ENCODE data around the gene ANKRD23.
A peak's percentile ranks its signal among the peaks of the same experiment; 100 is the strongest.
"Not testable (repeated sequence)": the region's sequence is repeated elsewhere in the genome, so short reads cannot be mapped to it uniquely, and the experiment has no call there.

The ANKRD23 gene

DNA sequence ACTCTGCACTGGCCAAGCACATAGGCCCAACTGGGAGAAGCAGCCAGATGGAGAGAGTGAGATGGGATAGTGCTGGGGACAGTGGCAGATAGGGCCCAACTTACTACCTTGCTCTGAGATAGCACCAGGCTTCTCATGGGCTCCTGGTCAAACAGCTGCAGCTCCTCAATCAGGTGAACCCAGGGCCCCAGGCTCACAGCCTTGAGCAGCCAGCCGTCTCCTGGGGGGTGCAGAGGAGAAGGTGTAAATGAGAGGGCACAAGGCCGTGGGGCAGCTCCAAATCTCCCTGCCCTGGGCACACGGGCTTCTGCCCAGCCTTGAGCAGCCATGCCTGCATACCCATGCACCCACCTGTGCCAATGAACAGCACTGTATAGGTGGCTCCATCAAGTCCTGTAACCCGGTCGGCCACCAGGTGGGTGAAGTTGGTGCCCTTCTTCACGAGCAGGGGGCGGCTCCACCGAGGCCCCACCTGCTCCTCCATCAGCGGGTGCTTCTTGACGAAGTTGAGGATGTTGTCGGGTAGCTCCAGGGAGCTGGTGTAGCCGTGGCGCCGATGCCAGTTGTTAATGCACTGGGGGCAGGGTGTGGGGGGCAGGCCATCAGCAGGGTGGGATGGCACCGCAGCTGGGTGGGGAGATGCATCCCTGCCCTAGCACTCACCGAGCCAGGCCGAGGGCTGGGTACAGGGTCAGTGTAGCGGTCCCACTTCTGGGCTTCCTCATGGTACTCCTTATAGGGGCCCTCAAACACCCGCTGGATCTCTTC is 19.9 kb upstream of the ANKRD23 start:
- no peak for DNase-seq (ENCODE audit: low read depth in 2 of 2)

DNA sequence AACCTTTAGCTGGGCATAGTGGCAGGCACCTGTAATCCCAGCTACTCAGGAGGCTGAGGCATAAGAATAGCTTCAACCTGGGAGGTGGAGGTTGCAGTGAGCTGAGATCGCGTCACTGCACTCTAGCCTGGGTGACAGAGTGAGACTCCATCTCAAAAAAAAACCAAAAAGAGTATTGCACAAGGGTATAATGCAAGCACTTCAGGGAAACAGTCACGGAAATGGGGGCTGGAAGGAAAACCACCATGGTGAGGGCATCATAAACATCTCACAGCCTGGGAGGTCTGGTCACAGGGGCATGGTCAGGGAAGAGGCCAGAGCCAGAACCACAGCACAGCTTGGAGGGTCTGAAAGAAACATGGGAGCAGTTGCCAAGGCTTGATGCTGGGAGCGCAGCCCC is 19.2 kb upstream of the ANKRD23 start:
- not testable (repeated sequence) for DNase-seq (ENCODE audit: low read depth in 2 of 2)

DNA sequence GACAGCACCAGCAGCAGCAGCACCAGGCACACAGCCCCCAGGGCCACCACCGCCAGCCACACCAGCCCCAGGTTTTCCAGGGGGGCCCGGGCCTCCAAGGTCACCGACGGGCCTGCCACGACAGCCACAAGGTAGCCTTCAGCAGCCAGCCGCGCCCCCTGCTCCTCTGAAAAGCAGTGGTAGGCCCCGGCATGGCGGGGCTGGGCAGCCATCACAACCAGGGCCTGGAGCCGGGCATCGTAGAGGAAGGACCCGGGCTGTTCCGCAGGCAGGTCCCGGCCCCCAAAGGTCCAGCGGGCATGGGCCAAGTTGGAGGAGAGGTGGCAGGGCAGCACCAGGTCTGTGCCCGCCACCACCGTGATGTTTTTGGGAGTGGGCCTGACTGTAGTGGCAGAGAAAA is 17.3 kb upstream of the ANKRD23 start:
- no peak for DNase-seq (ENCODE audit: low read depth in 2 of 2)

DNA sequence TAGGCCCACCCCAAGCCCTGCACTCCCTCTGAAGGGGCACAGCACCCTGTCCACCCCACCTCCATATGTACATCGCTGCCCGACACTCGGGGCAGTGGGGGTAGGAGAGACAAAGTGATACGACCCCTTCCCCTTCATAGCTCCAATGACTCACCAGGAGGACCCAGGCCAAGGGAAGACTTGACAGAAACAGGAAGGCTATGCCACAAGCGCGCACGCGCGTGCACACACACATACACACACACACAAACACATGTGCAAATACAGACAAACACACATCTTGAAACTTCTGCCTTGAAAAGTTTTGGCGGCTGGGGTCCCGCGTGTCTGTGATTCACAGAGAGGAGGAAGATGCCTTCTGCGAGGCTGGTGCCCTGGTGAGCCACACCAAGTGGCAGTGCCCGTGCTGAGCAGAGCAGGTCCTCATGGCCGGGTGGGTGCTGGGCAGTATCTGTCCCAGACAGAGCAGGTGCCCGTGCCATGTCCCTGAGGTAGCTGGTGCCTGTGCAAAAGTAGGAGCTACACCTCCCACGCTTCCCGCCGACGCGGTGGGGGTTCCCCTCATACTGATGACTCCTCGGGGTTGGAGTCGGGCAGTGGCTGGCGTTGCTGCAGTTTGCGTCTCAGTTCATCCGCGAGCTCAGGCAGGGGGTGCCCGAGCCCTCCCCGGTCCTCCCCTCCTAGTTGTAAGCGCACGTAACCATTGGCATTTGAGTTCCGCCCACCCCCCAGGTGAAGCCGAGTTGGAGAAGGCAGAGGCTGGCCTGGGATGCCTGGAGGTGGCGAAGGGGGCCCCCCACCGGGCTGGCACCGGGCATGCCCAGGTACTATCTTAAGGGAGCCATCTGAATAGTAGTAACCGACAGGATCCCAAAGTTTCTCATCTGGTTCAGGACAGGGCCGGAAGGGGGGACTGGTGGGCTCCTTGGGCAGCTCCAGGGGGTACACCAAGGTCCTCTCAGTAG is 16.5 kb upstream of the ANKRD23 start:
- no peak for DNase-seq (ENCODE audit: low read depth in 2 of 2)

DNA sequence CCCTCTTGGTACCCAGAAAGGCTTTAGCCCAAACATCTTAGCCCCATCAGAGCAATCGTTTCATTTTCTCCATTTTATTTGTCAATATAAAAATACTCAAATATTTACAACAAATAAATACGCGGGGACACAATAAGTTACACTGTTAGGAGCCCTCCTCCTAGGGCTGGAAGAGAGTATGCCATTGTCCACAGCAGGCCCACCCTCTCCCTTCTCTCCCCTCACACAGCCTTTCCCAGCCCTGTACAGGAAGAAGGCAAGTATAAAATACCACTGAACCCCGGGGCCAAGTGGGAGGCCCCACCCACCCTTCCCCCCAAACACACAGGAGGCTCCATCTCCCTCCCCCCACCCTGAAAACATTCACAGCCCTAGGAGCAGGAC is 15.9 kb upstream of the ANKRD23 start:
- no peak for DNase-seq (ENCODE audit: low read depth in 2 of 2)

DNA sequence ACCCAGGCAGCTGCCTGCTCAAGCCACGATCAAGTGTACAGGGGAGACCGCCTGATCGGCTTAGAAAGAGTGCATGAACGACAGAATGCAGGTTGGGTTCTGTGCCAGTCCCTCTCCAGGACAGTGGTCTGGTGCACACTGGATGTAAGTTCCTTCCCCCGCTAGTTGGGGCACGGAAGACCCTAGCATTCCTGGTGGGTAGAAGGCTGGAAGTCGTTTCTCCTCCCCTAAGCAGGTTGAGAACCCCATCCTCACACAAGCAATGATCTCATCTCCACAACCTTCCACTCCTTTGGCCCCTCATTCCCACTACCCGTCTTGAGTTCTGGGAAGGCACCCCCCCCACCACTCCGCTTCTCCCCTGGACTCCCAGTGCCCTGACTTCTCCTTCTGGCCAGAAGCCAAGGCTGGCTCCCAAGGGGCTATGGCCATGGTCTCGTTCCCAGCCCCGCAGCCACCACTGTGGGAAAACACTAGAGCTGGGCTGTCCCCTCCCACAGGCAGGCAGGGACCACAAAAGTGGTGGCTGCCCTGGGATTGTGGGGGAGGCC is 15.4 kb upstream of the ANKRD23 start:
- DNase-seq (ENCODE audit: low read depth in 2 of 2): no peak

DNA sequence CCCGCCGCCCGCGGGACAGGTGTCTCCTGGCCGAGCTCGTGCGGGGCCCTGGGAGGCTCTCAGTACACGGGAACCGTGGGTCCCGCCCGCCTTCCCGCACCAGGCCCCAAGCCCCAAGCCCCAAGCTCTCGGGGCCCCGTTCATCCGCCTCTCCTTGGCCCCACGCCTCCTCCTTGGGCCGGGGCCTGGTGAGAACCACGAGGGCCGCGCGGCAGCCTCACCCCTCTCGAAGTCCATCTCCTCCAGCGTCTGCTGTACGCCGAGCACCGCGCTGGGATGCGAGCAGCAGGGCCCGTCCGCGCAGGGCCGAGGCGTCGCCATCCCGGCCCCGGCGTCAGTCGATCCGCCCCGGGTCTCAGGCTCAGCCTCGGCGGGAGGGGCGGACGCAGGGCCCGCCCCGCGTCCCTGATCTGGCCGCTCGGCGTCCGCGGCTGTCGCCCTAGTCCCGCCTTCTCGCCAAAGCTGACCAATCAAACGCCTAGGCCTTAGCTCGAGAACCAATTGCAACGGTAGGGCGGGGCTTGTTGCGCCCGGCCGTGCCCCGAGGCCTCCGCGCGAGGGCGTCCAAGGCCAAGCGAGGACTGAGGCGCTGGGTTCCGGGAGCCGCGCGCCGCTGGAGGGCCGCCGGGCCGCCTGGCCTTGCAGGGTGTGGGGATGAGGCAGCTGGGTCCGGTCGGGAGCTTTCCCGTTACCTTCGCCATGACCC is 14.0 kb upstream of the ANKRD23 start, which contains the start of gene ANKRD39:
TSS of gene ANKRD39 (minus strand) at position 350 of the 706 bp plus-strand sequence. CDS start at position 321, 29 bp downstream.
- DNase-seq (ENCODE audit: low read depth in 2 of 2): peak; percentile 94 to 95

DNA sequence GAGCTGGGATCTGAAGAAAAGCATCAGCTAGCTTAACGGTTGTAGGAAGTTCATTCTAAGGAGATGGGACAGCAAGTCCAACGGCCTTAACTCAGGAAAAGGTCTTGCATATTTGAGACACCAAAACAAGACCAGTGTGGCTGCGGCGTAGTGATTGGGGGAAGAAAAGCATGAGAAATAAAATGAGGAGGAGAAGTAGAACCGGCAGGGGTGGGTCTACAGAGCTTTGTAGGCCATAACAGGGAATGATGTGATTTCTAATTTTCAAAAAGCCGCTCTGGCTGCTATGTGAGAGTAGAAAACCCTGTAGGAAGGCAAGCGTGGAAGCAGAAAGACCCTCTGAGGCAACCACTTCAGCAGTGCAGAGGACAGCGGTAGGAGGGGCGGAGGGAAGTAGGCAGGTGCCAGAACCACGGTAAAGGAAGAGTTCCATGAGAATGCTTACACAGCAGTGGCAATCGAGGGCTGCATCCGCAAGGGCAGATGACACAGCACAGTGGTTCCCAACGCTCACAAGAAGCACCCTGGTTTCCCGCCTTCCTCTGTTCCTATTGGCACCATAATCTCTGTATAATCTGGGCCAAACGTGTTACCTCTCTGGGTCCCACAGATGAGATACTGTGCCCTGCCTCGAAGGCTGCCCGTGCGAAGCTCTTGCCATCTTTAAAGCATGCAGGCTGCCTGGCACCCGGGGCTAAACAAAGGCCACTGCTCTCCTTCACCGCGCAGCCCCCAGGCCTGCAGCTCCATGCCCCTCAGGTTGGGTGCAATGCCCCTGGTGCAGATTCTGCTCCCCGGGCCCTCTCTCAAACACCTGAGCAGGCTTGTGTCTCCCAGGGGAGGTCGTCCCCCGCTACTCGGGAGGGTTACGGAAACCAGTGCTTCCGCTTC is 13.2 kb upstream of the ANKRD23 start:
- DNase-seq (ENCODE audit: low read depth in 2 of 2): no peak

DNA sequence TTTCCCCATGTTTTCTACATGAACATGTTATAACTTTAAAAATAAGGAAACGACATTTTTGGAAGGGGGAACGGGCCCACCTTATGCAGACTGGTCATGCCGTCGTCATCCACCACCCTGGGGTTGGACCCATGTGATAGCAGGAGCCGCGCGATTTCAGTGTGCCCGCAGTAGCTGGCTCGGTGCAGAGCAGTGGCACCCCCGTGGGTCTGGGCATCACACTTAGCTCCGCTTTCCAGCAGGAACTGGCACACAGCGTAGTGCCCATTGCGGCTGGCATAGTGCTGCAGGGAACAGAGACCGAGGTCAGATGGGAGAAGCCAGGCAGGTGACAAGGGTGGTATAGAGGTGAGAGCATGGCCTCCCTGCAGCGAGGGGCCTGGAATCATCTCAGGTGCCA is 9.5 kb upstream of the ANKRD23 start:
- DNase-seq (ENCODE audit: low read depth in 2 of 2): no peak

DNA sequence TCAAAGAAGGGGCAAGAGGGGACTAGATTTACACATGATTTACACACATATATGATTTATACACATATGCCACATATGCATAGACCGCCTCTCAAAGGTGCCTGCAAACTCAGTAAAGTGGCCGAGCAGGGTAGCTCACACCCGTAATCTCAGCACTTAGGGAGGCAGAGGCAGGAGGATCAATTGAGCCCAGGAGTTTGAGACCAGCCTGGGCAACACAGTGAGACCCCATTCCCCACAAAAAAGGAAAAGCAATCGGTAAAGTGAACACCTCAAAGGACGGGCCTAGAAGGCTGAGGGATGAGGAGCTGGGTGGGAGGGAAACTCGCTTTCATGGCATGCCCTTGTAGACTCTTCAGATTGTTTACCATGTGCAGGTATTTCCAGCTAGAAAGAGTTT is 8.8 kb upstream of the ANKRD23 start:
- DNase-seq (ENCODE audit: low read depth in 2 of 2): no peak

DNA sequence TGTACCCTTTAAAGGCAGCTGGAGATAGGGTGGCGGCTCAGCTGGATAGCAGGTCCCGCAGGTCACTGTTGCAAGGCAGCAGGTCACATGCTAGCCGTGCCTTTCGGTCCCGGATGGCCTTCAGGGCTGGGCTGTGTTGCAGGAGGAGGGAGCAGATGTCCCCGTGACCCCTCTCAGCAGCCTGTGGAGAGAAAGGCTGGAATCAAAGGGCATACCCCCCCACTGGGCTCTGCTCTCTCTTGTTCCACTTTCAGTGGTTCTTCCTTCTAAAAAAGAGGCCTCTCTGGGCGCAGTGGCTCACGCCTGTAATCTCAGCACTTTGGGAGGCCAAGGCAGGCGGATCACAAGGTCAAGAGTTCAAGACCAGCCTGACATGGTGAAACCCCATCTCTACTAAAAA is 4.4 kb upstream of the ANKRD23 start:
- no peak for DNase-seq (ENCODE audit: low read depth in 2 of 2)

DNA sequence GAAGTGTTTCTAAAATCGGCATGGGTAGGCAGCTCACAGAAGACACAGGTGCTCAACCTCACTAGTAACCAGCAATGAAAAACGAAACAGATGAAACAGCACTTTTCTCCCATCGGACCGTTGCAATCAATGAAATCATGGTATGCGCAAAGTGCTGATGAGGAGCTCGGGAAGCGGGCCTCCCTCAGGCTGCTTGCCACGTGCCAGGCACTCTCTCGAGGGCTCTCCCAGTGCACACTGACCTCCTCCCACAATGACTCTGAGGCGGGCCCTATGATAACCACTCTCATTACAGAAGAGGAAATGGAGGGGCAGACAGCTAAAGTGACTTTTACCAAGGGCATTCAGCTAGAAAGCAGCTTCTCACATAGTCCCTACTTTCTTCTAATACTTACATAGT is 3.8 kb upstream of the ANKRD23 start:
- DNase-seq (ENCODE audit: low read depth in 2 of 2): no peak

DNA sequence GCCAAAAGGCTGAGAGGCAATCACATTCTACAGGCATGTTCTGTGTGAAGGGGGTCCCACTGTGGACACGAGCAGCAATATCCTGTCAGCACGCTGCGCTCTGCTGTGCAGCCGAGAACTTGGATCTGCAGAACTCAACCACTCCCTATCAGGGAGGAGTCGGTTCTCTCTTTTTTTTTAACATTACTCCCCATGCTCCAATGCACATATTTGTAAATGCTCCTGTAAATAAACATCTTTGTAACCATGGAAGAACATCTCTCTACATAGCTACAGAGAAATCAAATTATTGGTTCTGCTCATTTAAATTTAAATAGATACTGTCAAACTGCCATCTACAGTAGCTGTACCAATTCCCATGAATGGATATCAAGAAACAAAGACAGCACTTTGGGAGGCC is 3.0 kb upstream of the ANKRD23 start:
- DNase-seq (ENCODE audit: low read depth in 2 of 2): no peak

DNA sequence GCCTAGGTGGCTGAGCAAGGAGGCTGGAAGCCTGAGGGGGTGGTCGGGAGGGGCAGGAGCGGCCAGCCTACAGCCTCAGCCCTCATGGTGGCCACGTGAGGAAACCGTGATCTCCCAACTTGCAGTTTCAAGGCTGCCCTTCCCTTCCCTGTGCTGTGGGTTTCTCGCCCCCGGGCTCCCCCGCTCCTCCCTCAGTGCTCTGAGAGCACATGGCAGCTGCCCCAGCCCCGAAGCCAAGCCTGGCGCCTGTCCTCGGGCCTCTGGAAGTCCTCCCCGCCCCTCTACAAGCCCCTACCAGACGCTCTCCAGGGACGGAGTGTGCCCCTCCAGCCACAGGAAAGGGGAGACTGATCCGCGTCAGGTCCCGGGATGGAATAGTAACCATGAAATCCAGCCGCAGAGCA is 586 bp upstream of the ANKRD23 start:
- DNase-seq (ENCODE audit: low read depth in 2 of 2): no peak

DNA sequence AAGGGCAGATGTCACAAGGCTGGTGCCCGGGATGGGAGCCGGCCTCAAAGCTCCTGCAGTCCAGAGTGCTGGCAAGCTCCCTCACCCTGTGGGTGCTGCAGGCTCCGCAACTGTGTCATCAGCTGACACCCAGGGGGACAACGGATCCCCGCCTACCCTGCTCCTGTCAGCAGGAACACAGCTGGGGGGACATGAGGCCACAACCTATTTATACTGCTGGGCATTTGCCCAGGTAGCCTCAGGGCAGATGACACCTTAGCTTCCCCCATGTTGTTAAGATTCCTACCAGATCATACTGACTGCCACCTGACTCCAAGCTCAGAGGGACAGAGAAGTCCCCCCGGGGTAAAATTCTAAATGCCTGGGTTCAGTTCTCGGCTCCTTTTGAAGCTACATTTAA is 1.2 kb downstream of the ANKRD23 start:
- no peak for DNase-seq (ENCODE audit: low read depth in 2 of 2)

DNA sequence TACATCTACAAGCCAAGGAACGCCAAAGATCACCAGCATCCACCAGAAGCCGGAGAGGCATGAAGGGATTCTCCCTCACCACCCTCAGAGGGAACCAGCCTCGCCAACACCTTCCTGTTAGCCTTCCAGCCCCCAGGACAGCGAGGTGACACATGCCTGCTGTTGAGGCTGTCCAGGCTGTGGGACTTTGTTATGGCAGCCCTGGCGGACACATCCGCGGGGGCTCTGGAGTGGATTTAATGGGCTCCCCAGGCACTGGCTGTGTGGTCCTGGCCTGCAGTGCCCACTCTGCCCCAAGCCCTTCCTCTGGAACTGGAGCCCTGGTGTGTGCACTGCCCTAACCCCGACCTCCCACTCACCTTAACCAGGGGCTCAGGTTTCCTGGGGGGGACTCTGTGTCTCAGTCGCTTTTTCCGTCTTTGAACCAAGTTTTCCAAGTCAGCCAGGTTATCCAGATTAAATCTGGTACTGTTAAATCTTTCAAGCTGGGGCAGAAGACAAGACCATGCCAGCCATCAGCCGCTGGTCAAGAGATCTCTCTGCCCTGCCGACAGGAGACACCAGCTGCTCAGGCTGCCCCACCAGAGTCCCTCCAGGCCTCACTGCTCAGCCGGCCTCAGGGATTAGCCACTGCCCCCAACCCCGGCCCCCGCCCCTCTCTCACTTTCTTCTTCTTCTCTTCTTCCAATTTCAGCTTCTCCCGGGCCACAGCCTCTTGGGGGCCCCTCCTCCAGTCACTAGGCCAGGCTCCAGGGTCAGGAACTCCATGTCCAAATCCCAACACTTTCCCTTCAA is 1.9 kb downstream of the ANKRD23 start:
- DNase-seq (ENCODE audit: low read depth in 2 of 2): no peak

DNA sequence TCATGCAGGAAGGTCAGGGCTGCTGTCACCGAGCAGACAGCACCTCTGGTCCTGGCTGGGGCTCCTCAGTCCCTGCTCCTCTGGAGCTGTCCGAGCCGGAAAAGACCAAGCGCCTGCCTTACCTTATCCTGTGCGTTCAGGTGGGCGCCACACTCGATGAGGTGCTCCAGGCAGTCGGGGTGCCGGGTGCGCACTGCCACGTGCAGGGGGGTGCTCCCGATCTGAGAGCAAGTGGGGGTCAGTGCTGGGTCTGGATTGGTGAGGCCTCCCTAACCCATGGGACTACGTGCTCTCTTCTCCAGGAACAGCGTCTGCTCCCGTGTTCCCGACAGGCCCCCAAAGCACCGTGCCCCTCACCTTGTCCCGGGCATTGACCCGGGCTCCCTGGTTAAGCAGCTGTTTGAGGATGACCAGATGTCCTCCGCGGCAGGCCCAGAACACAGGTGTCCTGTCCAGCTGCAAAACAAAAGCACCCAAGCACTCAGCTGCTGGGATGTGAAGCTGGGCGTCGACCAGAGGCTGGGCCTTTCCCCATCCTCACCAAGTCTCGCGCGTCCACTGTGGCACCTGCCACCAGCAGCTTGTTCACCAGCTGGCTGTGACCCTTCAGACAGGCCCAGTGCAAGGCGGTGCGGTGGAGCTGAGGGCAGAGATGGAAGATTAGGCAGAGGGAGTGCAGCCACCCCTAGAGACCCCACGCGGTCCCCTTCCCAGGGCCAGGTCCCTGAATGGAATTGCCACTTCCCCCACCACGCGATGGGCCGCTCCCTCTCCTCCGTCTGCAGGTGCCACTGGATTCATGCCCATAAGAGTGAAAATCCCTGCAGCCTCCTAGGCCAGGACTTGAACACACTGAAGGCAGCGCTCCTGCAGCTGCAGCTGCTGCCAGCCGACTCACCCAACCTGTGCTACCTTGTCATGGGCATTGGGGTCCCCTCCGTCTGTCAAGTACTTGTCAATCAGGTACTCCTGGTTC is 3.7 kb downstream of the ANKRD23 start:
- DNase-seq (ENCODE audit: low read depth in 2 of 2): no peak

DNA sequence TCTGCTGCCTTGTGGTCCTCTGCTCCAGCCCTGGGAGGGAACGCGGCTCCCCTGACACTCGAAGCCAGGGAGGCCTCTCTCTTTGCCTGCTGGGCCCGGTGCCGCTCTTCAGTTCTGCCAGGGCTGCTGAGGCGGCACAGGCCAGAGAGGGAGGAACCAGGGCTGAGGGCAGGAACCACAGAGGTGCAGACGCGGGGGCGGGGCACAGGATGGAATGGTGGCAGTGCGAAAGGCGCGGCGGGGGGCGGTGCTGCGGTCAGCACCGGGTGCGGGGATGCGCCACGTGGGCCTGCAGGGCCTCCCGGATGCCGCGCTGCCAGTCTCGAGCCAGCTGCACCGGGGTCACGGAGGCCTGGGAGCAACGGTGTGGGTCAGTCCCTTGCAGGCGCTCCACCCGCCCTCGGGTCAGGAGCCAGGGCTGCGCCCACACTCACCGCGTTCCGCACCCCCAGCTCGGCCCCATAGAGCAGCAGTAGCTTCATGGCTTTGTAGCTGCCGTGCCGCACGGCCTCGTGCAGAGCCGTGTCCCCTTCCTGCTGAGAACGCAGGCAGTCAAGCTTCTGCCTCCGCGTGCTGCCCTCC is 4.4 kb downstream of the ANKRD23 start:
- DNase-seq (ENCODE audit: low read depth in 2 of 2): no peak
